Prostate gland (tissue), 2 donors: ENCODE results near the gene TNFRSF4. TPM values are rescaled to one million over a fixed set of nuclear protein-coding genes. Genes with fewer than 3 reads are reported as not detected.

ENCODE experiments used
- DNase-seq: peaks from one replicate; pipeline ENCODE4 v3.0.0-alpha.2; 2019; ENCODE audit warnings: low spot score
- H3K27ac ChIP-seq, 2 donors: fragments of 200-600 bp; sonication (generic); 2 replicates each; pipeline ENCODE4 v1.5.1; 2017 to 2019
- H3K27me3 ChIP-seq: fragments of 200-600 bp; sonication (generic); replicated peaks from 2 replicates; pipeline ENCODE4 v1.5.1; 2019; ENCODE audit not compliant: insufficient read depth
- H3K36me3 ChIP-seq, 2 donors: fragments of 200-600 bp; sonication (generic); 1 replicate in 1 of 2; 2 replicates in 1 of 2; pipeline versions ENCODE4 v1.5.1 to v1.8.1; 2017 to 2019
- H3K4me1 ChIP-seq: fragments of 200-600 bp; sonication (generic); replicated peaks from 2 replicates; pipeline ENCODE4 v1.5.1; 2019
- H3K4me3 ChIP-seq, 2 donors: fragments of 200-600 bp; sonication (generic); 2 replicates each; pipeline ENCODE4 v1.5.1; 2017 to 2019
- H3K9me3 ChIP-seq: fragments of 200-600 bp; sonication (generic); 2 replicates; pipeline ENCODE4 v1.5.1; 2017
- POLR2A ChIP-seq: fragments of 450-650 bp; IDR thresholded peaks from one replicate; pipeline ENCODE4 v1.6.1; 2016; ENCODE audit warnings: antibody characterized with exemption, mild to moderate bottlenecking
- POLR2AphosphoS5 ChIP-seq: sonication (generic); formaldehyde crosslinking; IDR thresholded peaks from one replicate; pipeline ENCODE4 v1.6.1; 2017; ENCODE audit warnings: antibody characterized with exemption
- WGBS: methylation state at CpG from one replicate; pipeline ENCODE4 v1.1.5; 2018; 5-methylcytosine and 5-hydroxymethylcytosine counted together
- intact Hi-C: fragments of 100-400 bp; cut with DNase I; formaldehyde crosslinking; loops from one replicate; pipeline ENCODE4 v1.14.2; 2022
- total RNA-seq, 2 donors: library from RNA; depleted of rRNA; stranded (reverse); fragments of >200 nt; gene quantifications; one replicate each; pipeline ENCODE4 v1.1.0, GENCODE V29; 2016
- TF ChIP-seq, protein P1 (sequence below), 4 experiments: fragments of 200-600 bp in 2 of 4; fragments of 450-650 bp in 2 of 4; sonication (generic) in 2 of 4; IDR thresholded peaks; 1 replicate in 3 of 4; 2 replicates in 1 of 4; pipeline ENCODE4 v1.5.1; 2016 to 2019; ENCODE audit warnings: antibody characterized with exemption in 4 of 4, mild to moderate bottlenecking in 2 of 4, moderate library complexity in 2 of 4

The TNFRSF4 gene
- total RNA-seq, 2 donors from 2014 or later: 0.50 to 3.0 TPM

DNA sequence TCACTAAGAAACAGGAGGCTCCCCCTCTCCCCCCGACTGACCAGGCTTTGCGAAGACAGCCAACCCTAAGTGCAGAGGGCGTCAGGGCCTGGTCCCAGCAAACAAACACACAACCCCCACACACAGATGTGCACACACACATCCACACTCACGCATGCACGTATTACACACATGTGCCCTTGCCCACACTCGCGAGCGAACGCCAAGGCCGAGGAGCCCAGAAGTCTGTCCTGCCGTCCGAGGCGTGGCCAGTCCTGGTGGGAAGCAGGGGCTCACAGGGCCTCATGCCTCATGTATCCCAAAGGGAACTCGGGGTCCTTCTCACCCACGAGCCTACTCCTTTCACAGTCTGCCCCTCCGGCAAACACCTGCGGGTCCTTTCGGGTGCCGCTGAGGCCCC is 15.8 kb upstream of the TNFRSF4 start:
- no peak for DNase-seq
- Histone ChIP-seq H3K36me3 (peaks cover 5 to 10% of the 10 kb centered on the region in 2 donors), H3K9me3 (no peaks in the 10 kb centered on the region), H3K4me1 (peaks cover 15% of the 10 kb centered on the region), H3K4me3 (no peak overlapping the region), H3K27me3 (no peaks in the 10 kb centered on the region), H3K27ac (no peak overlapping the region)
- WGBS: 93% methylated on average over 19 of the region's 19 CpGs
- intact Hi-C loops: no loop called here
- TF ChIP-seq, protein P1, sequence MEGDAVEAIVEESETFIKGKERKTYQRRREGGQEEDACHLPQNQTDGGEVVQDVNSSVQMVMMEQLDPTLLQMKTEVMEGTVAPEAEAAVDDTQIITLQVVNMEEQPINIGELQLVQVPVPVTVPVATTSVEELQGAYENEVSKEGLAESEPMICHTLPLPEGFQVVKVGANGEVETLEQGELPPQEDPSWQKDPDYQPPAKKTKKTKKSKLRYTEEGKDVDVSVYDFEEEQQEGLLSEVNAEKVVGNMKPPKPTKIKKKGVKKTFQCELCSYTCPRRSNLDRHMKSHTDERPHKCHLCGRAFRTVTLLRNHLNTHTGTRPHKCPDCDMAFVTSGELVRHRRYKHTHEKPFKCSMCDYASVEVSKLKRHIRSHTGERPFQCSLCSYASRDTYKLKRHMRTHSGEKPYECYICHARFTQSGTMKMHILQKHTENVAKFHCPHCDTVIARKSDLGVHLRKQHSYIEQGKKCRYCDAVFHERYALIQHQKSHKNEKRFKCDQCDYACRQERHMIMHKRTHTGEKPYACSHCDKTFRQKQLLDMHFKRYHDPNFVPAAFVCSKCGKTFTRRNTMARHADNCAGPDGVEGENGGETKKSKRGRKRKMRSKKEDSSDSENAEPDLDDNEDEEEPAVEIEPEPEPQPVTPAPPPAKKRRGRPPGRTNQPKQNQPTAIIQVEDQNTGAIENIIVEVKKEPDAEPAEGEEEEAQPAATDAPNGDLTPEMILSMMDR (IDR thresholded peaks at IDR 0.05): no peak
- TF ChIP-seq POLR2A: no peak
- no peak for TF ChIP-seq POLR2AphosphoS5

DNA sequence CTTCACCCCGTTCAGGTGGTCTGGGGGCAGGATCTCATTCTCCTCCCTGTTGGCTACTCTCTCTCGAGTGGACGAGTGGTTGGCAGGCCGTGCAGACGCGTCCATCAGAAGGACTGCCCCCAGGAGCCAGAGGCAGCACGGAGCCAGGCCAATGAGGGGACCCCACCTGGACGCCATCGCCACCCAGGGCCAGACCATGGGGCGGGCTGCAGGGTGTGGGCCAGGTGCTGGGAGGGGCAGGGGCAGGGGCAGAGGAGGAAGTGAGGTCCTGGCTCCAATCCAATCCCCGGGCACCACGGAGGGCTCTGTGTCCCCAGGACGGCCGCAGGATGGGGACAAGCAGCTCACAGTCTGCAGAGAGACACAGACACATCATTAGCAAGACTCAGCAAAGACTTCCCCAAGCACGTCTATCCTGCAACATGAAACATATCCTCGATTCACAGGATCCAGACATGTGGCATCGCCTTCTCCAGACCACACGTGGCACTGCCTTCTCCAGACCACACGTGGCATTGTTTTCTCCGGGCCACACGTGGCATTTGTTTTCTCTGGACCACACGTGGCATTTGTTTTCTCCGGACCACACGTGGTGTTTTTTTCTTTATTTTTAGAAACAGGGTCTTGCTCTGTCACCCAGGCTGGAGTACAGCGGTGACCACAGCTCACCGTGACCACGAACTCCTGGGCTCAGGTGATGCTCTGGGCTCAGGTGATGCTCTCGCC is 14.8 kb upstream of the TNFRSF4 start:
- peaks cover 5 to 10% of the 10 kb centered on the region in 2 donors for H3K36me3 ChIP-seq

DNA sequence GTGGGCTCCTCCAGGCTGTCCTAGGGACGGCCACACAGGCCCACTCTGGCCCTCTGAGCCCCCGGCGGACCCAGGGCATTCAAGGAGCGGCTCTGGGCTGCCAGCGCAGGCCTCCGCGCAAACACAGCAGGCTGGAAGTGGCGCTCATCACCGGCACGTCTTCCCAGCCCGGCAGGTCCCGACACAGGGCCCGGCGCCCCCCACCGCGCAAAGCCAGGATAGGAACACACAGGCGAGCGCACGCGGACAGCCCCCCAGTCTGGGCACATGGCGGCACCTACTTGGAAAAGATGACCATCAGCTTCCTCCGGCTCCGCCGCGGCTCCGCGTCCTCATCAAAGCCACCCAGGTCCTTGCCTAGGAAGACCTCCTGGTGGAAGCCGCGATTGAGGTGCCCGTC is 14.2 kb upstream of the TNFRSF4 start:
- Histone ChIP-seq H3K27me3 (no peaks in the 10 kb centered on the region), H3K9me3 (no peaks in the 10 kb centered on the region), H3K36me3 (peaks cover 5 to 16% of the 10 kb centered on the region in 2 donors), H3K4me3 (no peak overlapping the region), H3K4me1 (peaks cover 15% of the 10 kb centered on the region), H3K27ac (no peak overlapping the region)
- no peak for DNase-seq
- WGBS: 97% methylated on average over 16 of the region's 30 CpGs
- TF ChIP-seq POLR2AphosphoS5: no peak
- no peak for TF ChIP-seq POLR2A
- intact Hi-C loops: no loop called here

More for the DNA sequence above, 14.8 kb upstream of the TNFRSF4 start:
- WGBS: 89% methylated on average over 27 of the region's 28 CpGs
- Histone ChIP-seq H3K9me3 (no peaks in the 10 kb centered on the region), H3K4me1 (peaks cover 15% of the 10 kb centered on the region), H3K27ac (no peak overlapping the region), H3K27me3 (no peaks in the 10 kb centered on the region), H3K4me3 (no peak overlapping the region)
- intact Hi-C loops: no loop called here
- DNase-seq: no peak
- no peak for TF ChIP-seq POLR2AphosphoS5
- TF ChIP-seq, protein P1 (IDR thresholded peaks at IDR 0.05): no peak
- TF ChIP-seq POLR2A: no peak

DNA sequence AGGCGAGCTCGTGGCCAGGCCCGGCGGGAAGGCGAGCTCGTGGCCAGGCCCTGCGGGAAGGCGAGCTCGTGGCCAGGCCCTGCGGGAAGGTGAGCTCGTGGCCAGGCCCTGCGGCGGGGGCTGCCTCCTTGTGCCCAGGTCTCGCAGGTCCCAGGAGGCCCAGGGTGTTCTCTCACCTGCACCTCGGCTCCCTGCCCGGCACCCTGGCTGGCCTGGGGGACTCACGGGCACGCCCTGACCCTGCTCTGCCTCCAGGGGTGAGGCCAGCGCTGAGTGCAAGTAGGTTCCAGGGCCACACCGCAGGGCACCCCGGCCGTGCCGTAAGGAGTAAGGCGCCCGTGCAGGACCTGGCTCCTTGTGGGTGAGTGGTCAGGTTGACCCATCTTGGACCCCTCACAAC is 13.4 kb upstream of the TNFRSF4 start:
- Histone ChIP-seq H3K4me1 (peaks cover 15% of the 10 kb centered on the region), H3K9me3 (no peaks in the 10 kb centered on the region), H3K36me3 (peaks cover 9 to 24% of the 10 kb centered on the region in 2 donors), H3K27ac (no peak overlapping the region), H3K27me3 (no peaks in the 10 kb centered on the region), H3K4me3 (no peak overlapping the region)
- TF ChIP-seq POLR2AphosphoS5 (no peak), POLR2A (no peak)
- TF ChIP-seq, protein P1 (IDR thresholded peaks at IDR 0.05): no peak
- intact Hi-C loops: no loop called here
- DNase-seq: no peak
- WGBS: 93% methylated on average over 12 of the region's 25 CpGs

DNA sequence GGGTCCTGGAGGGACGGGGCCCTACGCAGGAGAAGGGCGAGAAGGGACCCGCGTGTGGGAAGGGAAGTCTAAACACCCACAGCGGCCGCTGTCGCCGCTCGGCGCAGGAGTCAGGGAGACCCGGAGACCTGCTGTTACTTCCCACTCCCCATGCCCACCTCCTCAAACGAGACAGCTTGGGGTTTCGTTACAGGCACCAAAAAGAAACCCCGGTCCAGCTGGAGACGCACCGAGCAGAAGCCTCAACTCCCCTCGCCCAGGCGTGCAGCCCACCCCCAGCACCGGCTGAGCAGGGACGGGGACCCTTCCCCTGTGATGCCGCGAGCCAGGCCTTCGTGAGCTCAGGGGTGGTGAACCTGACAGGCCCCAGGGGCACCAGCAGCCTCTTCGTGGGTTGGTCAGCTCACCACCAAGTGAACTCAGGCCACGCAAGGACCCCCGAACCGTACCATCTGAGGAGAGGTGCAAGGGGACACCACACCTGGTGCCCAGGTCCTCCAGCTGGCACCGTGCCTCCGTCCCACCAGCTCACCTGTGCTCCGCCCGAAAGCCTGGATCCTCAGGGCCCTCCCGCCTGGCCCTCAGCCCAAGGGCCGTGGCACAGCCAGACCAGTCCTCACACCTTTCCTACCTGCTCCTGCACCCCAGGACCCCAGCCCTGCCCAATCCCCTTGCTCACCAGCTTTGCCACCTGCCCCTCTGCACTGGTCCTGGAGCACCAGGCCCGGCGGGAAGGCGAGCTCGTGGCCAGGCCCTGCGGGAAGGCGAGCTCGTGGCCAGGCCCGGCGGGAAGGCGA is 12.8 kb upstream of the TNFRSF4 start:
- TF ChIP-seq POLR2A (no peak), POLR2AphosphoS5 (no peak)
- TF ChIP-seq, protein P1 (IDR thresholded peaks at IDR 0.05): no peak
- Histone ChIP-seq H3K36me3 (peaks cover 12 to 27% of the 10 kb centered on the region in 2 donors), H3K4me3 (no peak overlapping the region), H3K27me3 (no peaks in the 10 kb centered on the region), H3K27ac (no peak overlapping the region), H3K4me1 (peaks cover 15% of the 10 kb centered on the region), H3K9me3 (no peaks in the 10 kb centered on the region)
- WGBS: 92% methylated on average over 44 of the region's 44 CpGs
- DNase-seq: no peak
- intact Hi-C loops: no loop called here
